WTC11 (cell line): ENCODE data around the gene AGAP5. TPM values are rescaled to one million over a fixed set of nuclear protein-coding genes. Genes with fewer than 3 reads are reported as not detected.
A peak's percentile ranks its signal among the peaks of the same experiment; 100 is the strongest.
"Not testable (repeated sequence)": the region's sequence is repeated elsewhere in the genome, so short reads cannot be mapped to it uniquely, and the experiment has no call there.

Source experiments
- ATAC-seq: fragments of 200-7000 bp; cut with Tn5 transposase; 2 replicates; pipeline ENCODE4 v1.10.0; 2021; ENCODE audit warnings: mild to moderate bottlenecking, moderate library complexity
- Bru-seq: library from RNA; stranded (reverse); fragments of 400-500 nt; gene quantifications from one replicate; lab custom pipeline; 2021; lab: Mats Ljungman, UMichigan
- CTCF ChIA-PET: fragments of 300-600 bp; sonication (Branson Sonifier 250); formaldehyde crosslinking; loops from one replicate; lab custom pipeline; 2021; ENCODE audit warnings: antibody characterized with exemption; lab: Charles Lee
- POLR2A ChIA-PET: fragments of 350-600 bp; sonication (Branson Sonifier 250); formaldehyde crosslinking; loops from one replicate; lab custom pipeline; 2021; ENCODE audit warnings: antibody characterized with exemption; lab: Charles Lee
- DNase-seq: peaks from one replicate; pipeline ENCODE4 v3.0.0; 2021; ENCODE audit warnings: low spot score
- H3K27ac Mint-ChIP-seq: 2 replicates; pipeline ENCODE4 v1.8.0; 2021; ENCODE audit warnings: mixed read lengths
- H3K27me3 Mint-ChIP-seq: 2 replicates; pipeline ENCODE4 v1.8.0; 2021; ENCODE audit warnings: low read depth, mild to moderate bottlenecking, moderate library complexity, mixed read lengths
- H3K36me3 Mint-ChIP-seq: 2 replicates; pipeline ENCODE4 v1.8.0; 2021; ENCODE audit warnings: mixed read lengths
- H3K4me1 Mint-ChIP-seq: 2 replicates; pipeline ENCODE4 v1.8.0; 2022; ENCODE audit warnings: mixed read lengths
- H3K4me3 Mint-ChIP-seq: 2 replicates; pipeline ENCODE4 v1.8.0; 2021; ENCODE audit warnings: mild to moderate bottlenecking, moderate library complexity, mixed read lengths
- H3K9me3 Mint-ChIP-seq: 2 replicates; pipeline ENCODE4 v1.8.0; 2021; ENCODE audit warnings: mixed read lengths
- CREM ChIP-seq: sonication (generic); formaldehyde crosslinking; IDR thresholded peaks from 2 replicates; pipeline ENCODE4 v1.8.1; 2022; ENCODE audit warnings: mild to moderate bottlenecking, missing genetic modification reagents, moderate library complexity
- GRHL2 ChIP-seq: fragments of 250-450 bp; sonication (Bioruptor Pico); IDR thresholded peaks from 2 replicates; pipeline ENCODE4 v1.8.0; 2022; ENCODE audit warnings: mild to moderate bottlenecking, moderate library complexity; ENCODE audit not compliant: insufficient replicate concordance, severe bottlenecking
- NFATC4 ChIP-seq: fragments of 250-450 bp; sonication (Bioruptor Pico); IDR thresholded peaks from 2 replicates; pipeline ENCODE4 v1.9.0; 2021; ENCODE audit warnings: mild to moderate bottlenecking
- NFYB ChIP-seq: sonication (generic); formaldehyde crosslinking; conservative IDR thresholded peaks from 2 replicates; pipeline ENCODE4 v1.8.0; 2022; ENCODE audit warnings: low read depth, missing genetic modification reagents
- NR2C2 ChIP-seq: sonication (generic); formaldehyde crosslinking; IDR thresholded peaks from 2 replicates; pipeline ENCODE4 v1.8.0; 2022; ENCODE audit warnings: mild to moderate bottlenecking, missing genetic modification reagents
- NR3C1 ChIP-seq: sonication (generic); formaldehyde crosslinking; conservative IDR thresholded peaks from 2 replicates; pipeline ENCODE4 v1.8.1; 2023; ENCODE audit warnings: low read depth, mild to moderate bottlenecking, missing genetic modification reagents
- RORB ChIP-seq: fragments of 250-450 bp; sonication (Bioruptor Pico); IDR thresholded peaks from 2 replicates; pipeline ENCODE4 v1.9.0; 2021; ENCODE audit warnings: mild to moderate bottlenecking
- SP1 ChIP-seq: sonication (generic); formaldehyde crosslinking; conservative IDR thresholded peaks from 2 replicates; pipeline ENCODE4 v1.8.1; 2022; ENCODE audit warnings: missing genetic modification reagents
- TEAD1 ChIP-seq: sonication (generic); formaldehyde crosslinking; IDR thresholded peaks from 2 replicates; pipeline ENCODE4 v1.8.0; 2022; ENCODE audit warnings: mild to moderate bottlenecking, missing genetic modification reagents
- TEAD4 ChIP-seq: sonication (generic); formaldehyde crosslinking; IDR thresholded peaks from 2 replicates; pipeline ENCODE4 v1.8.0; 2022; ENCODE audit warnings: mild to moderate bottlenecking, missing genetic modification reagents
- ZNF121 ChIP-seq: sonication (generic); formaldehyde crosslinking; IDR thresholded peaks from 2 replicates; pipeline ENCODE4 v1.8.0; 2023; ENCODE audit warnings: missing genetic modification reagents
- long read RNA-seq, 3 experiments: library from RNA in 1 of 3; library from capped mRNA in 1 of 3; library from polyadenylated mRNA in 1 of 3; unstranded in 2 of 3; stranded (forward) in 1 of 3; transcript quantifications; one replicate each; pipeline ENCODE4 v2.0.0, GENCODE V29; 2021
- total RNA-seq: library from RNA; stranded (reverse); gene quantifications from 3 replicates; pipeline ENCODE4 v1.2.3, GENCODE V29; 2021
- TF ChIP-seq, protein P1 (sequence below): fragments of 250-450 bp; sonication (Bioruptor Pico); IDR thresholded peaks from 2 replicates; pipeline ENCODE4 v1.9.0; 2021; ENCODE audit warnings: mild to moderate bottlenecking
- TF ChIP-seq, protein P2 (sequence below): fragments of 250-450 bp; sonication (Bioruptor Pico); IDR thresholded peaks from 2 replicates; pipeline ENCODE4 v1.9.0; 2021; ENCODE audit warnings: mild to moderate bottlenecking
- TF ChIP-seq, protein P3 (sequence below): sonication (generic); formaldehyde crosslinking; IDR thresholded peaks from 2 replicates; pipeline ENCODE4 v1.8.1; 2023; ENCODE audit warnings: mild to moderate bottlenecking, missing genetic modification reagents
- TF ChIP-seq, protein P4 (sequence below): sonication (generic); formaldehyde crosslinking; IDR thresholded peaks from 2 replicates; pipeline ENCODE4 v1.8.1; 2023; ENCODE audit warnings: mild to moderate bottlenecking, moderate library complexity, missing genetic modification reagents
- TF ChIP-seq, protein P5 (sequence below): sonication (generic); formaldehyde crosslinking; IDR thresholded peaks from 2 replicates; pipeline ENCODE4 v1.8.0; 2022; ENCODE audit warnings: mild to moderate bottlenecking, missing genetic modification reagents
- TF ChIP-seq, protein P6 (sequence below): fragments of 200-600 bp; IDR thresholded peaks from 2 replicates; pipeline ENCODE4 v1.8.0; 2022; ENCODE audit warnings: antibody characterized with exemption

AGAP5 gene
- 7.5 to 10.4 TPM (median 9.3 TPM) in 3 replicates for total RNA-seq
- percentile 61 among the genes with signal in this experiment for Bru-seq, nascent RNA
- long read RNA-seq, experiment 1: 0 reads
- long read RNA-seq, experiment 2, partial matches to known transcripts: 0 of 4 reads
- long read RNA-seq, experiment 2, other reads (novel, unspliced or antisense): 1 of 4 reads
- long read RNA-seq, experiment 3: 0 reads

DNA sequence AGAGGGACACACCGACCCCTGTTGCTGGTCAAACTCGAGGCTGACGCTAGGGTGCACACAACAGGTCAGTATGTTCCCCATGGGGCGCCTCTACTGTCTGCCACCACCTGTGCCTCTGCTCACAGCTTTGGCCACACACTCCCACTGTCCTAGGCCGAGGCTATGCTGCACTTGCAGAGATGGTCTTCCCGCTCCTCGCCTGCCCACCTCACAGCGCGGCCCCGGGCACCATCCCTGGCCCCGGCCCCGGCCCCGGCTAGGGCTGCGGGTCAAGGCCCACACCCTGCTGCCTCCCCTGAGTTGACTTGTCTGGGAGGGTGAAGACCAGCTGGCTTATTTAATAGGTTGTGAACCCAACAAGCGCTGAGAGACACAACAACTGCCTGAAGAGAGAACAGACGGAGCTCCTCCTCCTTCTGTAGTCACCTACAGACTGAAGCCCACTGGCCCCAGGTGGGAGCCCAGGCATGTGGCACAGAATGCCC lies at the start of gene AGAP5:
AGAP5 (minus strand) TSS at position 435 of the 485 bp plus-strand sequence; CDS start at position 81, 354 bp downstream.
- H3K4me3 Mint-ChIP-seq, DNase-seq, H3K4me1 Mint-ChIP-seq, CTCF ChIA-PET, ATAC-seq, POLR2A ChIA-PET, H3K27me3 Mint-ChIP-seq, H3K36me3 Mint-ChIP-seq, H3K9me3 Mint-ChIP-seq: not testable (repeated sequence)
- peak within 1 kb of the TSS; percentile 65; the same call in 1 of the 2 replicates for H3K27ac Mint-ChIP-seq

DNA sequence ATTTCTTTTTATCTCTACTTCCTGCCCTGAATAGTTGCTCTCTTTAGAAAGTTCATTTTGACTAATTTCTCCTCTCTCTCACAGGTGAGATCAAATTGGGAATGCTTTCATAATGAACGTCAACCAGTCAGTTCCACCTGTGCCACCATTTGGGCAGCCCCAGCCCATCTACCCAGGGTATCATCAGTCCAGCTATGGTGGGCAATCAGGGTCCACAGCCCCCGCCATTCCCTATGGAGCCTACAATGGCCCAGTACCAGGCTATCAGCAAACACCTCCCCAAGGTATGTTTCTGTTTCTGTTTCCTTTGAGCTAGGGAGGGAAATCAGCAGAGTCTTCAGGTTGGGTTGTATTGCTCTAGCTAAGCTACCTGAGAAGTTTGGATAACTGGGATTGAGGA lies 48.8 kb upstream of the AGAP5 start:
- CTCF ChIA-PET: interaction anchor here (0.7 kb wide), 1 partner anchor 333 kb away, joined by 4 read pairs; no protein-coding TSS in a partner anchor
- POLR2A ChIA-PET: no interaction called here
- TF ChIP-seq NFATC4 (CRISPR knock-in tag) (no peak), SP1 (CRISPR knock-in tag) (no peak), NFYB (no peak), NR3C1 (CRISPR knock-in tag) (no peak), ZNF121 (CRISPR knock-in tag) (no peak)
- TF ChIP-seq, protein P1, sequence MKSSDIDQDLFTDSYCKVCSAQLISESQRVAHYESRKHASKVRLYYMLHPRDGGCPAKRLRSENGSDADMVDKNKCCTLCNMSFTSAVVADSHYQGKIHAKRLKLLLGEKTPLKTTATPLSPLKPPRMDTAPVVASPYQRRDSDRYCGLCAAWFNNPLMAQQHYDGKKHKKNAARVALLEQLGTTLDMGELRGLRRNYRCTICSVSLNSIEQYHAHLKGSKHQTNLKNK: no peak
- TF ChIP-seq, all 79 proteins: peak for 0
- Mint-ChIP-seq H3K4me1 (peaks cover 26% of the 10 kb centered on the region), H3K9me3 (no peaks in the 10 kb centered on the region), H3K4me3 (no peak overlapping the region; the same call in 1 of the 2 replicates), H3K27ac (no peak overlapping the region), H3K27me3 (no peaks in the 10 kb centered on the region), H3K36me3 (peaks cover 21% of the 10 kb centered on the region)
- ATAC-seq: no peak
- no peak for DNase-seq

DNA sequence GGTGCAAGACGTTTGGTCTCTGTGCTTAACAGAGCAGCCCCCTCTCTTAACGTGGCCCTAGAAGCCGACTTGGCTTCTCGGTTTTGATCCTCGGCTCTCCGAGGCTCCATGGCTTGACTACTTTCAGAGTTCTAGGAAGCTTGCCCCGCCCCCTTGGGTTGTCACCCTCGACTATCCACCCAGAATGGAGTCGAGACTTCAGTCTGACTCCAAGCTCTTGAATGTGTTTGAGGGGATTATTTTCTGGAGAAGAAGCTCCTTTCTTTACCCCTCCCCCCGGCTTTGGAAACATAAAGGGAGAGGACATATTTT lies 46.7 kb upstream of the AGAP5 start:
- Mint-ChIP-seq H3K36me3 (peaks cover 10% of the 10 kb centered on the region), H3K27ac (peak overlapping the region; percentile 99), H3K27me3 (no peaks in the 10 kb centered on the region), H3K4me1 (peaks cover 30% of the 10 kb centered on the region), H3K9me3 (no peaks in the 10 kb centered on the region), H3K4me3 (peak overlapping the region; percentile 97)
- TF ChIP-seq SP1 (CRISPR knock-in tag) (no peak), RORB (CRISPR knock-in tag) (0 out of 2 replicates have a peak, but pooled peaks have one; percentile 33), GRHL2 (CRISPR knock-in tag) (no peak)
- TF ChIP-seq, protein P2, sequence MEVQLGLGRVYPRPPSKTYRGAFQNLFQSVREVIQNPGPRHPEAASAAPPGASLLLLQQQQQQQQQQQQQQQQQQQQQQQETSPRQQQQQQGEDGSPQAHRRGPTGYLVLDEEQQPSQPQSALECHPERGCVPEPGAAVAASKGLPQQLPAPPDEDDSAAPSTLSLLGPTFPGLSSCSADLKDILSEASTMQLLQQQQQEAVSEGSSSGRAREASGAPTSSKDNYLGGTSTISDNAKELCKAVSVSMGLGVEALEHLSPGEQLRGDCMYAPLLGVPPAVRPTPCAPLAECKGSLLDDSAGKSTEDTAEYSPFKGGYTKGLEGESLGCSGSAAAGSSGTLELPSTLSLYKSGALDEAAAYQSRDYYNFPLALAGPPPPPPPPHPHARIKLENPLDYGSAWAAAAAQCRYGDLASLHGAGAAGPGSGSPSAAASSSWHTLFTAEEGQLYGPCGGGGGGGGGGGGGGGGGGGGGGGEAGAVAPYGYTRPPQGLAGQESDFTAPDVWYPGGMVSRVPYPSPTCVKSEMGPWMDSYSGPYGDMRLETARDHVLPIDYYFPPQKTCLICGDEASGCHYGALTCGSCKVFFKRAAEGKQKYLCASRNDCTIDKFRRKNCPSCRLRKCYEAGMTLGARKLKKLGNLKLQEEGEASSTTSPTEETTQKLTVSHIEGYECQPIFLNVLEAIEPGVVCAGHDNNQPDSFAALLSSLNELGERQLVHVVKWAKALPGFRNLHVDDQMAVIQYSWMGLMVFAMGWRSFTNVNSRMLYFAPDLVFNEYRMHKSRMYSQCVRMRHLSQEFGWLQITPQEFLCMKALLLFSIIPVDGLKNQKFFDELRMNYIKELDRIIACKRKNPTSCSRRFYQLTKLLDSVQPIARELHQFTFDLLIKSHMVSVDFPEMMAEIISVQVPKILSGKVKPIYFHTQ (CRISPR knock-in tag): no peak
- TF ChIP-seq, protein P3, sequence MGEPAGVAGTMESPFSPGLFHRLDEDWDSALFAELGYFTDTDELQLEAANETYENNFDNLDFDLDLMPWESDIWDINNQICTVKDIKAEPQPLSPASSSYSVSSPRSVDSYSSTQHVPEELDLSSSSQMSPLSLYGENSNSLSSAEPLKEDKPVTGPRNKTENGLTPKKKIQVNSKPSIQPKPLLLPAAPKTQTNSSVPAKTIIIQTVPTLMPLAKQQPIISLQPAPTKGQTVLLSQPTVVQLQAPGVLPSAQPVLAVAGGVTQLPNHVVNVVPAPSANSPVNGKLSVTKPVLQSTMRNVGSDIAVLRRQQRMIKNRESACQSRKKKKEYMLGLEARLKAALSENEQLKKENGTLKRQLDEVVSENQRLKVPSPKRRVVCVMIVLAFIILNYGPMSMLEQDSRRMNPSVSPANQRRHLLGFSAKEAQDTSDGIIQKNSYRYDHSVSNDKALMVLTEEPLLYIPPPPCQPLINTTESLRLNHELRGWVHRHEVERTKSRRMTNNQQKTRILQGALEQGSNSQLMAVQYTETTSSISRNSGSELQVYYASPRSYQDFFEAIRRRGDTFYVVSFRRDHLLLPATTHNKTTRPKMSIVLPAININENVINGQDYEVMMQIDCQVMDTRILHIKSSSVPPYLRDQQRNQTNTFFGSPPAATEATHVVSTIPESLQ: no peak
- CTCF ChIA-PET: interaction anchor here (0.6 to 1.0 kb wide), 3 partner anchors 15 to 1081 kb away, joined by 4 to 5 read pairs (median 4); no protein-coding TSS in a partner anchor
- ATAC-seq (peak; percentile 20), DNase-seq (no peak)
- POLR2A ChIA-PET: interaction anchor here (0.7 to 3.0 kb wide), 2 partner anchors 14 to 28 kb away, joined by 3 to 19 read pairs; a partner anchor contains a TSS

DNA sequence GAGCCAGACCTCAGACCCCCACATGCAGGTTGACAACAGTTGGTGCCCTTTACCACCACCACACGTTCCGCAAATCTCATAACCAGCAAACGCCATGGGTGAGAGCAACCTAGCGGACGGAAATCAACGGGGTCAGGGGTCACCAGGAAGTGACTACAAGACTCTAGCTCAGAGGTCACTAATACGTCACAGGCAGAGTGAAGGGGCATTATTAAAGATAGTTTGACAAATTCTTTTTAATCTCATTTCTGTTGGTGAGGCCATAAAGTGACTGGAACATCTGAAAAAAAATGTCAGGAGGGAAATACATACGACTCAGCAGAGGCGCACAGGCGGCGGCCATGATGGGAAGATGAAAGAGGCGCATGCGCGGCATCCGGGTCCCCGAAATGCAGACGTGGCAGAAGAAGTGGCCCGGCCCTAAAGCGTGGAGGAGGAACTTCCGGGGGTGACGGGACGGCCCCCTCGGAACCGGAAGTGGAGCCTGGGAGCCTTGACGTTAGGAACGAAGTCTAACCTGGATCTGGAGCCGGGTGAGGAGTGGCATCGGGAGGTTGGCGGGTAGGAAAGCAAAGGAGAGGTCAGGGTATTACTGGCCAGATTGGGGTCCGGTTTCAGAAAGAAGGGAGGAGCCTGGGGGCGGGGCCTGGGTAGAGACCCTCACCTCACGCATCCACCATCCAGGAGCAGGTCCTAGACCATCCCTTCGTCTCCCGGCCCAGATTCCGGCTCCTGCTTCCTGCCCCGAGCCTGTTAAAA lies 46.2 kb upstream of the AGAP5 start, which contains the start of gene SEC24C:
SEC24C (plus strand) TSS at position 468 of the 759 bp plus-strand sequence. CDS start 2,461 bp downstream, outside the sequence.
- ChIA-PET CTCF (interaction anchor here (0.6 to 1.0 kb wide), 3 partner anchors 14 to 1082 kb away, joined by 4 to 5 read pairs (median 4); no protein-coding TSS in a partner anchor), POLR2A (interaction anchor here (0.6 to 3.0 kb wide), 4 partner anchors 13 to 206 kb away, joined by 3 to 19 read pairs (median 4); partner anchors contain the start of gene CHCHD1)
- no peaks in the 10 kb centered on the region for H3K9me3 Mint-ChIP-seq
- DNase-seq (peak; percentile 96), ATAC-seq (peak; percentile 85)
- peaks cover 6% of the 10 kb centered on the region for H3K36me3 Mint-ChIP-seq
- H3K4me1 Mint-ChIP-seq: peaks cover 30% of the 10 kb centered on the region
- H3K4me3 Mint-ChIP-seq: peak within 1 kb of the TSS; percentile 97
- peak within 1 kb of the TSS; percentile 99 for H3K27ac Mint-ChIP-seq
- H3K27me3 Mint-ChIP-seq: no peaks in the 10 kb centered on the region
- TF ChIP-seq, protein P4, sequence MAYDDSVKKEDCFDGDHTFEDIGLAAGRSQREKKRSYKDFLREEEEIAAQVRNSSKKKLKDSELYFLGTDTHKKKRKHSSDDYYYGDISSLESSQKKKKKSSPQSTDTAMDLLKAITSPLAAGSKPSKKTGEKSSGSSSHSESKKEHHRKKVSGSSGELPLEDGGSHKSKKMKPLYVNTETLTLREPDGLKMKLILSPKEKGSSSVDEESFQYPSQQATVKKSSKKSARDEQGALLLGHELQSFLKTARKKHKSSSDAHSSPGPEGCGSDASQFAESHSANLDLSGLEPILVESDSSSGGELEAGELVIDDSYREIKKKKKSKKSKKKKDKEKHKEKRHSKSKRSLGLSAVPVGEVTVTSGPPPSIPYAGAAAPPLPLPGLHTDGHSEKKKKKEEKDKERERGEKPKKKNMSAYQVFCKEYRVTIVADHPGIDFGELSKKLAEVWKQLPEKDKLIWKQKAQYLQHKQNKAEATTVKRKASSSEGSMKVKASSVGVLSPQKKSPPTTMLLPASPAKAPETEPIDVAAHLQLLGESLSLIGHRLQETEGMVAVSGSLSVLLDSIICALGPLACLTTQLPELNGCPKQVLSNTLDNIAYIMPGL (CRISPR knock-in tag): 0 out of 2 replicates have a peak, but pooled peaks have one; percentile 55
- TF ChIP-seq TEAD4 (CRISPR knock-in tag) (no peak), CREM (CRISPR knock-in tag) (peak; percentile 77), SP1 (CRISPR knock-in tag) (peak; percentile 74), TEAD1 (CRISPR knock-in tag) (peak; percentile 25; the same call in 1 of the 2 replicates), NFYB (no peak), NR2C2 (CRISPR knock-in tag) (peak; percentile 86)
- TF ChIP-seq, protein P5, sequence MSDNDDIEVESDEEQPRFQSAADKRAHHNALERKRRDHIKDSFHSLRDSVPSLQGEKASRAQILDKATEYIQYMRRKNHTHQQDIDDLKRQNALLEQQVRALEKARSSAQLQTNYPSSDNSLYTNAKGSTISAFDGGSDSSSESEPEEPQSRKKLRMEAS (CRISPR knock-in tag): peak; percentile 76; the same call in 1 of the 2 replicates
- TF ChIP-seq, protein P6, sequence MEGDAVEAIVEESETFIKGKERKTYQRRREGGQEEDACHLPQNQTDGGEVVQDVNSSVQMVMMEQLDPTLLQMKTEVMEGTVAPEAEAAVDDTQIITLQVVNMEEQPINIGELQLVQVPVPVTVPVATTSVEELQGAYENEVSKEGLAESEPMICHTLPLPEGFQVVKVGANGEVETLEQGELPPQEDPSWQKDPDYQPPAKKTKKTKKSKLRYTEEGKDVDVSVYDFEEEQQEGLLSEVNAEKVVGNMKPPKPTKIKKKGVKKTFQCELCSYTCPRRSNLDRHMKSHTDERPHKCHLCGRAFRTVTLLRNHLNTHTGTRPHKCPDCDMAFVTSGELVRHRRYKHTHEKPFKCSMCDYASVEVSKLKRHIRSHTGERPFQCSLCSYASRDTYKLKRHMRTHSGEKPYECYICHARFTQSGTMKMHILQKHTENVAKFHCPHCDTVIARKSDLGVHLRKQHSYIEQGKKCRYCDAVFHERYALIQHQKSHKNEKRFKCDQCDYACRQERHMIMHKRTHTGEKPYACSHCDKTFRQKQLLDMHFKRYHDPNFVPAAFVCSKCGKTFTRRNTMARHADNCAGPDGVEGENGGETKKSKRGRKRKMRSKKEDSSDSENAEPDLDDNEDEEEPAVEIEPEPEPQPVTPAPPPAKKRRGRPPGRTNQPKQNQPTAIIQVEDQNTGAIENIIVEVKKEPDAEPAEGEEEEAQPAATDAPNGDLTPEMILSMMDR: no peak
